Coronary artery (tissue), 2 donors: ENCODE results near the gene DPYSL5.

ENCODE experiments used
- DNase-seq: peaks from one replicate; pipeline ENCODE4 v3.0.0-alpha.2; 2017; ENCODE audit warnings: low spot score
- H3K27ac ChIP-seq, 2 donors: fragments of 200-600 bp; sonication (generic); one replicate each; pipeline ENCODE4 v1.5.1; 2016 to 2019
- H3K4me3 ChIP-seq: fragments of 200-600 bp; sonication (generic); 2 replicates; pipeline ENCODE4 v1.5.1; 2016; ENCODE audit warnings: mild to moderate bottlenecking, moderate library complexity
- CTCF ChIP-seq: fragments of 200-600 bp; sonication (generic); IDR thresholded peaks from one replicate; pipeline ENCODE4 v1.5.1; 2019; ENCODE audit warnings: antibody characterized with exemption

Gene DPYSL5

DNA sequence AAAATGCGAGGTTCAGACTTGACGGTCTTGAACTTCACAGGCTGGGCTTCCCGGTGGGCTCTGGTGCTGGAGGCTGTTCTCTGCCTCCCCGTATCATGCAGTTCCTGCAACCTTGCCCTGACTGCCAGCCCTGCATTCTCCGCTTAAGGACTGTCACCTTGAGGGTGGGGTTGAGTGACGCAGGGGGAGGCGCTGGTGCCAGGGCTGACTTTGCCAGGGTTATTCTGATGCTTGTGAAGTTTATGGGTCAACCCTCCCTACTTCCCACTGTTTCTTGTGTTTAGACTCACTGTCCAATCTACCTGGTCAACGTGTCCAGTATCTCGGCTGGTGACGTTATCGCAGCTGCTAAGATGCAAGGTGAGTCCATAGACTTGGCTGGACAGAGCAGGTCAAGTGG, 85.0 kb downstream of the DPYSL5 start:
- Histone ChIP-seq H3K4me3 (no peak overlapping the region), H3K27ac (no peak overlapping the region)
- TF ChIP-seq CTCF = no peak
- no peak for DNase-seq

GRCh38 chr2:26933431-26934334, 85.8 kb downstream of the DPYSL5 start:
- no peak for DNase-seq
- no peak for TF ChIP-seq CTCF
- Histone ChIP-seq H3K27ac (no peak overlapping the region), H3K4me3 (no peak overlapping the region)

DNA sequence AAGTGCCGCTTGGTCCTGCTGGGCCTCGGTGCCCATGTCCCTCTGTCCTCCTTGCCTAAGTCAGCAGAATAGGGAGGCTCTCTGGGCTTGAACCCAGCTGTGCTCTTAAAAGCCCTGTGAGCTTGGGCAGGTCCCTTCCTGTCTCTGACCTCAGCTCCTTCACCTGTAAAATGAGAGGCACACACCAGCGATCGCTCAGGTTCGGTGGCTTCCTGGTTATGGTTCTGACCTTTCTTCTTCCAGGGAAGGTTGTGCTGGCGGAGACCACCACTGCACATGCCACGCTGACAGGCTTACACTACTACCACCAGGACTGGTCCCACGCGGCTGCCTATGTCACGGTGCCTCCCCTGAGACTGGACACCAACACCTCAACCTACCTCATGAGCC, 86.4 kb downstream of the DPYSL5 start:
- Histone ChIP-seq H3K4me3 (no peak overlapping the region), H3K27ac (no peak overlapping the region)
- no peak for DNase-seq
- no peak for TF ChIP-seq CTCF

DNA sequence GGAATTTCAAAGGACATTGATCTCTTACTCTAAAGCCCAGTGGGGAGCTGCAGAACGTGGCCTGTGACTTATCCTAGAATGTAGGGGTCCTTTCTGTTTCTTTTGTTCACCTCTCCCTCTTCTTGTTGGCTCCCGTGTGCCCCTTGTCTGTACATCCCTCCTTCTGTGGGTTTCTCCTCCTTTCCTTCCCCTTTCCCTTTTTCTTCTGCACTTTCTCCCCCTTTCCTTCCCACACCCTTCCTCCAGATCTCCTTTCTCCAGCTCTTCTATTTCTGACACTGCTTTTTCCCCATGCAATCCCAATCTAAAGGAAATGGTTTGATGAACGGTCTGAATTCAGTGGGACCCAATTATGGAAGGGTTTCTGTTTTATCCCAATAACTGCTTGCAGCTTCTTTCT, 87.1 kb downstream of the DPYSL5 start:
- TF ChIP-seq CTCF = no peak
- no peak for DNase-seq
- H3K27ac ChIP-seq = no peak overlapping the region
- no peak overlapping the region for H3K4me3 ChIP-seq

DNA sequence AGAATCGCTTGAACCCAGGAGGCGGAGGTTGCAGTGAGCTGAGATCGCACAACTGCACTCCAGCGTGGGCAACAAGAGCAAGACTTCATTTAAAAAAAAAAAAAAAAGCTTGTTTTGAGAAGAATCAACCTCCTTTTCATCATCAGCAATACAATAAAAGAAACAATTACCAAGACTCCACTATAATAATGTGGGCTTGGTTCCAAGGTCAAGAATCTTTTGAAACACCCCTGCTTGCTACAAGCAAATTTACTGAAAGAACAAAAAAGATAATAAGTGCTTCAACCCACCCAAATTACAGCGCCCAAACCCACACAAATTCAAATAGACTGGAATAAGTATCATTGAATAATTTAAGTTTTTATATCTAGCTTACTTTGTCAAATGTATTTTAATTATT, 88.9 kb downstream of the DPYSL5 start:
- no peak for DNase-seq
- TF ChIP-seq CTCF = no peak
- Histone ChIP-seq H3K27ac (no peak overlapping the region), H3K4me3 (no peak overlapping the region)

- Histone ChIP-seq H3K27ac (no peak overlapping the region), H3K4me3 (no peak overlapping the region)
- DNase-seq = no peak
- TF ChIP-seq CTCF = no peak
Observed at GRCh38 chr2:26938399-26939118, 90.6 kb downstream of the DPYSL5 start.
